Endodermal cell (in vitro differentiated cells): ENCODE data around the gene C6orf58. TPM values are rescaled to one million over a fixed set of nuclear protein-coding genes. Genes with fewer than 3 reads are reported as not detected.
"Not testable (repeated sequence)": the region's sequence is repeated elsewhere in the genome, so short reads cannot be mapped to it uniquely, and the experiment has no call there.

ENCODE experiments used
- DNase-seq: peaks from one replicate; pipeline ENCODE4 v3.0.0-alpha.2; 2017
- H3K27ac ChIP-seq: 2 replicates; pipeline ENCODE4 v1.5.1; 2013; ENCODE audit warnings: mild to moderate bottlenecking, low read depth, low read length, moderate library complexity
- H3K27me3 ChIP-seq: 2 replicates; pipeline ENCODE4 v1.6.1; 2013; ENCODE audit warnings: mild to moderate bottlenecking, low read length, moderate library complexity; ENCODE audit not compliant: insufficient read depth, control insufficient read depth, poor library complexity, severe bottlenecking
- H3K36me3 ChIP-seq: 2 replicates; pipeline ENCODE4 v1.7.0; 2013; ENCODE audit warnings: mild to moderate bottlenecking, low read length, moderate library complexity; ENCODE audit not compliant: control insufficient read depth, insufficient read depth
- H3K4me1 ChIP-seq: one replicate; pipeline ENCODE4 v1.7.0; 2013; ENCODE audit warnings: low read length; ENCODE audit not compliant: control insufficient read depth, insufficient read depth
- H3K4me3 ChIP-seq: 2 replicates; pipeline ENCODE4 v1.5.1; 2013; ENCODE audit warnings: mild to moderate bottlenecking, low read length, moderate library complexity
- H3K9ac ChIP-seq: 2 replicates; pipeline ENCODE4 v1.6.1; 2013; ENCODE audit warnings: mild to moderate bottlenecking, low read length, moderate library complexity; ENCODE audit not compliant: poor library complexity, severe bottlenecking; ENCODE audit errors: extremely low read depth
- H3K9me3 ChIP-seq: 2 replicates; pipeline ENCODE4 v1.6.1; 2013; ENCODE audit warnings: mild to moderate bottlenecking, low read length, moderate library complexity; ENCODE audit not compliant: control insufficient read depth
- H3K27ac Mint-ChIP-seq: 2 replicates; pipeline ENCODE4 v1.8.0; 2020; ENCODE audit warnings: mixed read lengths
- H3K27me3 Mint-ChIP-seq: 2 replicates; pipeline ENCODE4 v1.8.0; 2021; ENCODE audit warnings: mild to moderate bottlenecking, mixed read lengths; ENCODE audit not compliant: insufficient read depth
- H3K36me3 Mint-ChIP-seq: 2 replicates; pipeline ENCODE4 v1.8.0; 2020; ENCODE audit warnings: low read depth, mixed read lengths
- H3K4me1 Mint-ChIP-seq: 2 replicates; pipeline ENCODE4 v1.8.0; 2020; ENCODE audit warnings: mixed read lengths
- H3K4me3 Mint-ChIP-seq: 2 replicates; pipeline ENCODE4 v1.8.0; 2020; ENCODE audit warnings: mild to moderate bottlenecking, moderate library complexity, mixed read lengths
- H3K9me3 Mint-ChIP-seq: 2 replicates; pipeline ENCODE4 v1.8.0; 2020; ENCODE audit warnings: mild to moderate bottlenecking, mixed read lengths
- CTCF ChIP-seq: fragments of 200-600 bp; sonication (generic); conservative IDR thresholded peaks from 2 replicates; pipeline ENCODE4 v1.5.0; 2021; ENCODE audit warnings: antibody characterized with exemption, mild to moderate bottlenecking
- WGBS, 2 experiments: methylation state at CpG; one replicate each; pipeline versions ENCODE4 v1.1.5 to v1.1.7; 2013; ENCODE audit warnings: missing lambda C conversion rate in 2 of 2, mixed read lengths in 1 of 2; ENCODE audit not compliant: insufficient coverage in 1 of 2, insufficient read length in 1 of 2; 5-methylcytosine and 5-hydroxymethylcytosine counted together
- total RNA-seq, 2 donors: library from RNA; stranded (reverse); fragmentation: NEBNext Ultra II Directional in 1 of 2; extraction: Animal tissue kit (Norgen Biotek cat#: 25700) in 1 of 2; gene quantifications; 2 replicates in 1 of 2; 3 replicates in 1 of 2; pipeline ENCODE4 v1.2.1, GENCODE V29; 2021

C6orf58 gene
- total RNA-seq, 2 donors from 2014 or later: not detected

DNA sequence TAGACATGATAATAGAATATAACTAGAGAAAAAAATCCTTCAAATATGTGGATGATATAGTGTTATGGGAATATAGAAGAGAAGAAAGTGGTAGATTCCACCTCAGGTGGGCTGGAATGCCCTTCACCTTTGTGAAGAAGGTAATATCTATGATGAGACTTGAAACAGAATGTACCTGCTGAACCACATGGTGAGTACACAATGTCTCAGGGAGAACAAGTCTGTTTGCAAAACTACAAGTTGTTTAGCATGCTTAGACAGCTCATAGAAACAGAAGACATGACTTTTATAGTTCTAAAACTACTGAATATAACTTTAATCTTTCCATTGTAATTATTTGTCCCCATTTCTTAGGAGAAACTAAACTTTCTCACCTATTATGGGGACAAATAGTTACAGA is 12.2 kb downstream of the C6orf58 start:
- Mint-ChIP-seq H3K36me3 (no peaks in the 10 kb centered on the region), H3K9me3 (peaks cover 9% of the 10 kb centered on the region), H3K4me1 (no peaks in the 10 kb centered on the region), H3K4me3 (no peak overlapping the region), H3K27ac (no peak overlapping the region), H3K27me3 (peaks cover 2% of the 10 kb centered on the region)
- no peak overlapping the region for H3K4me3 ChIP-seq
- no peak for TF ChIP-seq CTCF
- H3K4me1 ChIP-seq: no peaks in the 10 kb centered on the region
- no peaks in the 10 kb centered on the region for H3K27me3 ChIP-seq
- no peak overlapping the region for H3K27ac ChIP-seq
- no peak overlapping the region for H3K9ac ChIP-seq
- DNase-seq: no peak
- H3K36me3 ChIP-seq: no peaks in the 10 kb centered on the region
- H3K9me3 ChIP-seq: peaks cover 5% of the 10 kb centered on the region

- Mint-ChIP-seq H3K4me1 (no peaks in the 10 kb centered on the region), H3K27me3 (peaks cover 2% of the 10 kb centered on the region), H3K4me3 (no peak overlapping the region), H3K27ac (no peak overlapping the region), H3K9me3 (peaks cover 9% of the 10 kb centered on the region), H3K36me3 (no peaks in the 10 kb centered on the region)
- Histone ChIP-seq H3K4me1 (no peaks in the 10 kb centered on the region), H3K9me3 (peaks cover 5% of the 10 kb centered on the region), H3K4me3 (no peak overlapping the region), H3K9ac (no peak overlapping the region), H3K36me3 (no peaks in the 10 kb centered on the region), H3K27ac (no peak overlapping the region), H3K27me3 (no peaks in the 10 kb centered on the region)
- DNase-seq: no peak
- 92% methylated on average over 1 of the region's 1 CpG; no CpG with 5 or more reads in 1 of the 2 experiments for WGBS, 2 experiments
- TF ChIP-seq CTCF: no peak
Observed at GRCh38 chr6:127590344-127590743, 13.4 kb downstream of the C6orf58 start.

- H3K9ac ChIP-seq: no peak overlapping the region
- Mint-ChIP-seq H3K27me3 (peaks cover 2% of the 10 kb centered on the region), H3K27ac (peak overlapping the region; percentile 79), H3K9me3 (peaks cover 13% of the 10 kb centered on the region), H3K36me3 (no peaks in the 10 kb centered on the region), H3K4me1 (no peaks in the 10 kb centered on the region), H3K4me3 (peak overlapping the region; percentile 60)
- H3K4me1 ChIP-seq: no peaks in the 10 kb centered on the region
- no peak overlapping the region for H3K4me3 ChIP-seq
- H3K27ac ChIP-seq: no peak overlapping the region
- no peak for TF ChIP-seq CTCF
- 86% methylated on average over 3 of the region's 7 CpGs; no CpG with 5 or more reads in 1 of the 2 experiments for WGBS, 2 experiments
- peaks cover 5% of the 10 kb centered on the region for H3K9me3 ChIP-seq
- peak; percentile 60 for DNase-seq
- no peaks in the 10 kb centered on the region for H3K36me3 ChIP-seq
- no peaks in the 10 kb centered on the region for H3K27me3 ChIP-seq
Observed at GRCh38 chr6:127592964-127593363, 16.0 kb downstream of the C6orf58 start.

DNA sequence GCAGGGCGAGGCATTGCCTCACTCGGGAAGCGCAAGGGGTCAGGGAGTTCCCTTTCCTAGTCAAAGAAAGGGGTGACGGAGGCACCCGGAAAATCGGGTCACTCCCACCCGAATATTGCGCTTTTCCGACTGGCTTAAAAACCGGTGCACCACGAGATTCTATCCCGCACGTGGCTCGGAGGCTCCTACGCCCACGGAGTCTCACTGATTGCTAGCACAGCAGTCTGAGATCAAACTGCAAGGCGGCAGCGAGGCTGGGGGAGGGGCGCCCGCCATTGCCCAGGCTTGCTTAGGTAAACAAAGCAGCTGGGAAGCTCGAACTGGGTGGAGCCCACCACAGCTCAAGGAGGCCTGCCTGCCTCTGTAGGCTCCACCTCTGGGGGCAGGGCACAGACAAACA is 16.5 kb downstream of the C6orf58 start:
- peak overlapping the region; percentile 79 for H3K27ac Mint-ChIP-seq
- H3K9me3 Mint-ChIP-seq: peaks cover 13% of the 10 kb centered on the region
- not testable (repeated sequence) for H3K9ac ChIP-seq, H3K36me3 ChIP-seq, H3K27ac ChIP-seq, H3K4me3 ChIP-seq, H3K9me3 ChIP-seq, DNase-seq, H3K27me3 ChIP-seq, H3K27me3 Mint-ChIP-seq, H3K36me3 Mint-ChIP-seq, H3K4me1 ChIP-seq, H3K4me1 Mint-ChIP-seq
- WGBS, 2 experiments: 51 to 79% methylated on average over 7 to 16 of the region's 21 CpGs
- peak overlapping the region; percentile 60 for H3K4me3 Mint-ChIP-seq
